Memory B cell (primary cell): ENCODE measurements around the gene EHD1.
A peak's percentile ranks its signal among the peaks of the same experiment; 100 is the strongest.

Source experiments
- ATAC-seq: fragments of 150-1000 bp; cut with Tn5 transposase; 2 replicates; pipeline ENCODE4 v1.10.0; 2021; ENCODE audit warnings: low read depth, mild to moderate bottlenecking, moderate library complexity
- DNase-seq, 2 donors: peaks; one replicate each; pipeline ENCODE4 v3.0.0; 2022; ENCODE audit warnings: low spot score in 2 of 2
- H3K27ac Mint-ChIP-seq: one replicate; pipeline ENCODE4 v1.8.0; 2022; ENCODE audit warnings: mild to moderate bottlenecking, moderate library complexity, mixed read lengths
- H3K27me3 Mint-ChIP-seq: one replicate; pipeline ENCODE4 v1.8.0; 2022; ENCODE audit warnings: mixed read lengths
- H3K36me3 Mint-ChIP-seq: one replicate; pipeline ENCODE4 v1.8.0; 2022; ENCODE audit warnings: mild to moderate bottlenecking, mixed read lengths
- H3K4me1 Mint-ChIP-seq: one replicate; pipeline ENCODE4 v1.8.0; 2022; ENCODE audit warnings: mixed read lengths
- H3K4me3 Mint-ChIP-seq: one replicate; pipeline ENCODE4 v1.8.0; 2022; ENCODE audit warnings: mild to moderate bottlenecking, moderate library complexity, mixed read lengths
- H3K9me3 Mint-ChIP-seq: one replicate; pipeline ENCODE4 v1.8.0; 2022; ENCODE audit warnings: mixed read lengths

EHD1 gene

DNA sequence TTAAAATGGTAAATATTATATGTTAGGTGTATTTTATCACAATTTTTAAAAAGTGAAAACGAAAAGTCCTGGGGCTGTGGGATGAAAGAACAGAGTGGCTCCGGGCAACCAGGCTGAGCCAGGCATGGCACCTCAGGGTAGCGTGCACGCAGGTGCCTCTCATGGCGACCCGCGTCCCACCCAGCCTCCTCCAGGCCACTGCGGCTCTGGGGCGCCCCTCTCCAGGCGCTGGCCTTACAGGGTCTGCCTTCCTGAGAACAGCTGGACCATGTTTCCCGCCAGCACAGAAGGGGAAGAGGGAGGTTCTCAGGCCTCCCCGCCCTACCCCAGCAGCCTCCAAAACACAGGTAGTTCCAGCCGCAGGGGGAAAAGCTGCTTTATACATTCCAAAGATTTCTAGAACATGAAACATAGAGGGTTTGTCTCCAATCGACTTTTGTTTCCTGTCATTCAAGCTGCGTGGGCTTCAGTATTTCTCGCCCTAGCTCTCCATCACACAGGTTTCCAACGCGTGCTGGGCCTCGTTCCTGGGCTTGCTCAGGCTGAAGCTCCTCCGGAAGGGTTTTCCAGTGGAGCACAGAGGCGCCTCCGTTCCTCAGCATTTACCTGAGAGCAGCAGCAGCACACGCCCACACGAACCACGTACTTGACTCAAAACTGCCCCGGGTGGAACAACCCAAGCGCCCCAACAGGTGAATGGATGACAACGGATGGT, 10.5 kb downstream of the EHD1 start:
- no peak for DNase-seq
- Mint-ChIP-seq H3K4me3 (peak overlapping the region; percentile 80), H3K36me3 (peaks cover 24% of the 10 kb centered on the region), H3K9me3 (peaks cover 2% of the 10 kb centered on the region), H3K4me1 (peaks cover 57% of the 10 kb centered on the region), H3K27me3 (no peaks in the 10 kb centered on the region), H3K27ac (peak overlapping the region; percentile 8)
- no peak for ATAC-seq

DNA sequence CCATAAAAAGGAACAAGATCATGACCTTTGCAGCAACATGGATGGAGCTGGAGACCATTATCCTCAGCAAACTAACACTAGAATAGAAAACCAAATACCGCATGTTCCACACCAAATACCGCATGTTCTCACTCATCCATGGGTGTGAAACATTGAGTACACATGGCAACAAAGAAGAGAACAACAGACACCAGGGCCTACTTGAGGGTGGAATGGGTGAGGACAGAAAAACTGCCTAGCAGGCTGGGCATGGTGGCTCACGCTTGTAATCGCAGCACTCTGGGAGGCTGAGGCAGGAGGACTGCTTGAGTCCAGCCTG, 12.3 kb downstream of the EHD1 start:
- no peaks in the 10 kb centered on the region for H3K27me3 Mint-ChIP-seq
- H3K27ac Mint-ChIP-seq, result peak overlapping the region; percentile 94
- no peak for ATAC-seq
- peaks cover 2% of the 10 kb centered on the region for H3K9me3 Mint-ChIP-seq
- DNase-seq, result no peak
- H3K36me3 Mint-ChIP-seq, result peaks cover 17% of the 10 kb centered on the region
- H3K4me3 Mint-ChIP-seq, result peak overlapping the region; percentile 75
- H3K4me1 Mint-ChIP-seq, result peaks cover 57% of the 10 kb centered on the region

DNA sequence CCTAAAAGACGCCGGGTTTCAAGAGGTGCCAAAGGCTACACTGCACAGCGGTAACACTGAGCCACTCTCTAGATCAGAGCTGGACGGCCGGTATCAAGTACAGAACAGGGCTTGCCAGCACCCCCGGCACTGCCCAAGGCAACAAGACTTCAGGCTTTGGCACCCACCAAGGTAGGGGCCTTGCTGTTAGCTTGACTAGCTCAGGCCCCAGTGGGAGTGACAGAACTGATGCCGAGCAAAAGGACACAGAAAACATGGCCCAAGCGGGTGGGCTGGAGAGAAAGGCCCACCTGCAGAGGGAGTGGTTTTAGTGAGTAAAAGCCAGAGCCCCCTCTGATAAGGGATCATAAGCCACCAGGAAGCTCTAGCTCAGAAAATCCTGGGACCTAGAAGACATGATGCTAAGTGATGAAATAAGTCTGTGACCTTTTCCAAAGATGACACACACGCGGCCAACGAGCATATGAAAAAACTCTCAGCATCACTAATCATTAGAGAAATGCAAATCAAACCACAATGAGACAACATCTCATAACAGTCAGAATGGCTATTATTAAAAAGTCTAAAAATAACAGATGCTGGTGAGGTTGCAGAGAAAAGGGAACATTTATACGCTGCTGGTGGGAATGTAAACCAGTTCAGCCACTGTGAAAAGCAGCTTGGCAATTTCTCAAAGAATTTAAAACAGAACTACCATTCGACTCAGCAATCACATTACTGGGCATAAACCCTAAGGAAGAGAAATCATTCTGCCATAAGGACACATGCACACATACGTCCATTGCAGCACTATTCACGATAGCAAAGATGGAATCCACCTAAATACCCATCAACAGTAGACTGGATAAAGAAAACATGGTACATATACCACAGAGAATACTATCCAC, 12.9 kb downstream of the EHD1 start:
- peaks cover 56% of the 10 kb centered on the region for H3K4me1 Mint-ChIP-seq
- ATAC-seq (peak; percentile 63), DNase-seq (no peak)
- H3K27ac Mint-ChIP-seq, result peak overlapping the region; percentile 94
- no peaks in the 10 kb centered on the region for H3K27me3 Mint-ChIP-seq
- peaks cover 17% of the 10 kb centered on the region for H3K36me3 Mint-ChIP-seq
- peaks cover 2% of the 10 kb centered on the region for H3K9me3 Mint-ChIP-seq
- H3K4me3 Mint-ChIP-seq, result peak overlapping the region; percentile 75

DNA sequence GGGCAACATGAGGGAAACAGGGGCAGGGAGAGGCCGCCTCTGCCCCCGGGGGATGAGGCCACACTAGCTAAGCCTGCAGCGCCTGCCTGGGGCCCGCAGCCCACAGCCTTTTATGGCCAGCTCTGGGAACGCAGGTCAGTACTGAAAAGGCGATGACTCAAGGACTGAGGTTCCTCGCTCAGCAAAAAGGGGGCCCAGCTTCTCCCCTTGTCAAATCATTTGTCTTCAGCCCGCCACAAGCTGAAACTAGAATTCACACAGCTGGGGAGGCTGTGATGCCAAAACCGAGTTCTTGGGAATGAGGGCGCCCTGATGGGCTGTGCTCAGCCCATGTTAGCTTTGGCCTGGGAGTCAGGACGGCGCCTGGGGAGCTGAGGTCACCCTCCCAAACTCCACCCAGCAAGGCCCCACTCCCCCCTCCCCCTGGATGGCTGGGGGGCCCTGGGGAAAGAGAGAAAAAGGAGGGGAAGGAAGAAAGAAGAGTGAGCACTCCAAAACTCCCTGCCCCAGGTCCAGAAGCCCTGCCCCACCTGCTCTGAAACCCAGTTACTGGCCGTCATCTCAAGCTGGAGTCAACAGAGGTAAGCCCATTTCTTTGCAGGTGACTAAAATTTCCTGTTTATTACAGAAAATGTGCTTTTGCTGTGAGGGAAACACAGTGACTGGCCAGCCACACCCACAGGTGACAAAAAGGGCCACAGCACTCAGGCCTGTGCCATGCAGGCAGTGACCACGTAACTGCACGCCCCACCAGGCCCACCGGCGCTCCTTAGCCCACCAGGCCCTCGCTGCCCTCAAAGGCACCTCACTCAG, 13.7 kb downstream of the EHD1 start:
- peak overlapping the region; percentile 94 for H3K27ac Mint-ChIP-seq
- H3K4me3 Mint-ChIP-seq, result peak overlapping the region; percentile 75
- peaks cover 19% of the 10 kb centered on the region for H3K36me3 Mint-ChIP-seq
- ATAC-seq (peak; percentile 21), DNase-seq (no peak)
- H3K27me3 Mint-ChIP-seq, result no peaks in the 10 kb centered on the region
- peaks cover 2% of the 10 kb centered on the region for H3K9me3 Mint-ChIP-seq
- H3K4me1 Mint-ChIP-seq, result peaks cover 60% of the 10 kb centered on the region

DNA sequence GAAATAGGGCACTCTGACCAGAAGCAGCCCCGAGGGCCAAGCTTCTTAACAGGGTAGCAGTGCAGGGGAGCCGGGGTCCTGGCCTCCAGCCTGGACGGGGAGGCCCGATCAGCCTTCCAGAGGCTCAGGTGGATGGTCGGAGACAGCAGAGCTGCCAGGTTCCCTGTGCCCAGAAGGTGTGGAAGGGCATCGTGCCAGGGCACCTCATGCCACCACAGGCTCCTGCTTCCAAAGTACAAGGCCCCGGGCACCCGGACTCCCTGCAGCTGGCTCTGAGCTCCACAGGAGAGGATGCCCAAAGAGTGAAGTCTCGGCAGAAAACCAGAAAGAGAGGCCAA, 14.3 kb downstream of the EHD1 start:
- Mint-ChIP-seq H3K27ac (peak overlapping the region; percentile 94), H3K4me3 (peak overlapping the region; percentile 63), H3K36me3 (peaks cover 19% of the 10 kb centered on the region), H3K27me3 (no peaks in the 10 kb centered on the region), H3K9me3 (peaks cover 2% of the 10 kb centered on the region), H3K4me1 (peaks cover 62% of the 10 kb centered on the region)
- no peak for ATAC-seq
- DNase-seq, result no peak

DNA sequence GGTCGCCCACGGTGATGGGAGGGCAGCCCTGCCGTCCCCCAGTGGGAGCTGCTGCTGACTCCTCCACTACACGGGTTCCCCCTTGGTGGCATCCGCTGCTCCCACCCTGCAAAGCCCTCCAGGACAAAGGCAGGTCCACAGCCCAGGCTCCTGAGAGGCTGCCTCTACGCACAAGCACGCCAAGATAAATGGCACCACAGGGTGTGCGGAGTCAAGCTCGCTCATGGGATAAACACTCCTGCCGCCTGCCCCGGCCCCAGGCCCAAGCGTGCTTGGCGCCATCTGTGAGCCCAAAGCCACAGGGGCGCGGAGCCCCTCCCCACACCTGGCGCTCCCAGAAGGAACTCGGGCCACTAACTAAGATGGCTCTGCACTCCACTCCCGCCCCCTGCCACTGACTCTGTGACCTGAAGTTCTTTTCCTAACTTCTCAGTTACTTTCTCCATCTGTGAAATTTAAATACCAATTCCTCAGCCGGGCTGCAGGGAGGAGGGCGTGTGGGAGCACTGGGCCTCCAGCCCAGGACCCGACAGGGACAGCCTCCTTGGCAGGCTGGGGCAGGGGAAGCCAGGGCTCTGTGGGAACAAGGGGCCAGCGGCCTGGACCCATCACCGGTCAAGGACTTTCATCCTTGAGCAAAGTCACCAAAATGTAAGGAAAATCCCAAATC, 14.9 kb downstream of the EHD1 start:
- Mint-ChIP-seq H3K9me3 (peaks cover 2% of the 10 kb centered on the region), H3K4me1 (peaks cover 62% of the 10 kb centered on the region), H3K27me3 (no peaks in the 10 kb centered on the region), H3K36me3 (peaks cover 18% of the 10 kb centered on the region), H3K4me3 (peak overlapping the region; percentile 63), H3K27ac (peak overlapping the region; percentile 94)
- DNase-seq (no peak), ATAC-seq (no peak)

DNA sequence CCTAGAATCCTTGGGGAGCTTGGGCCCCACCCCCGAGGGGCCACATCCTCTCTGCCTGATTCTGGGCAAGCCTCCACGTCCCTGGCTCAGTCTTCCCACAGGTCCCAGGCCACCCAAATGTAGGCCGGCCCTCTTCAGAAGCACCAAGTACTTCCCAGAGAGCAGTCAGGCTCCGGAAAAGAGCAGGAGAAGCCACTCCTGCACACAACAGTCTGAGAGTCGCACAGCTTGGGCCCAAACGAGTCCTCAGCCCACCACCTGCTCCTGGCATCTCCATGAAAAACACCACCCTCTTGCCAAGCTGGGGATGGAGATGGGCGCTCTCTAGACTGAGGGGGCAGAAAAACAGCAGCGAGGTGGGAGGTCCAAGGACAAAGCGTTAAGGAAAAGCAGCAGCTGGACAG, 15.4 kb downstream of the EHD1 start:
- peaks cover 13% of the 10 kb centered on the region for H3K36me3 Mint-ChIP-seq
- peak overlapping the region; percentile 60 for H3K27ac Mint-ChIP-seq
- peaks cover 57% of the 10 kb centered on the region for H3K4me1 Mint-ChIP-seq

DNA sequence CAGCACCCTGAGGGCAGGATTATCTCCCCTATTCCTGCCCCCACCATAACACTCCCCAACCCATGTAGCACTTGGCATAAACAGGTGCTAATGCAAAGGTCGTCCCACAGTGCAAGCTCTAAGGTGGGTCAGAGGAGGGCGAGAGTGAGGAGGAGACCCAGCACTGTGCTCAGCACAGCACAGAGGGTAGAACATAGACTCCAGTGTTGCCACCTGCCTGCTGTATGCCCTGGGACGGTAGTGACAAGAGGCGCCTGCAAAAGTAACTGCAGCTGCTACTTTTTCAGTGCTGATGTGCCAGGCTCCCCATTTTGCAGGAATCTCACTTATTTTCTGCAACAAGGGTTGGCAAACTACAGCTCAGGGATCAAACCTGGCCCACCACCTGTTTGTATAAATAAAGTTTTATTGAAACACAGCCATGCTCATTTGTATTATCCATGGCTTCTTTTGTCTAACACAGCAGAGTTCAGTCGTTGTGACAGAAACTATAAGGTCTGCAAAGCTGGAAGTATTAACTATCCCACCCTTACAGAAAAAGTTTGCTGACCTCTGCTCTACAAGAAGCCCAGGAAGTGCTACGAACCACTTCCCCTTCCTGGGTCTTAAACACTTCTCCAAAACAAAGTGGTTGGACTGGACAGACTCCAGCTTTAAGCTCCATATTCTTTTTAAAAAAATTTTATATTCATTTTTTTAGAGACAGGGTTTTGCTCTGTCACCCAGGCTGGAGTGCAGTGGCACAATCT, 17.0 kb downstream of the EHD1 start:
- peaks cover 2% of the 10 kb centered on the region for H3K9me3 Mint-ChIP-seq
- peak overlapping the region; percentile 53 for H3K27ac Mint-ChIP-seq
- peak overlapping the region; percentile 58 for H3K4me3 Mint-ChIP-seq
- H3K36me3 Mint-ChIP-seq, result peaks cover 10% of the 10 kb centered on the region
- H3K4me1 Mint-ChIP-seq, result peaks cover 58% of the 10 kb centered on the region
- ATAC-seq (no peak), DNase-seq (no peak)
- H3K27me3 Mint-ChIP-seq, result no peaks in the 10 kb centered on the region

More for the DNA sequence above, 15.4 kb downstream of the EHD1 start:
- no peaks in the 10 kb centered on the region for H3K27me3 Mint-ChIP-seq
- peaks cover 2% of the 10 kb centered on the region for H3K9me3 Mint-ChIP-seq
- ATAC-seq (no peak), DNase-seq (no peak)
- peak overlapping the region; percentile 46 for H3K4me3 Mint-ChIP-seq

DNA sequence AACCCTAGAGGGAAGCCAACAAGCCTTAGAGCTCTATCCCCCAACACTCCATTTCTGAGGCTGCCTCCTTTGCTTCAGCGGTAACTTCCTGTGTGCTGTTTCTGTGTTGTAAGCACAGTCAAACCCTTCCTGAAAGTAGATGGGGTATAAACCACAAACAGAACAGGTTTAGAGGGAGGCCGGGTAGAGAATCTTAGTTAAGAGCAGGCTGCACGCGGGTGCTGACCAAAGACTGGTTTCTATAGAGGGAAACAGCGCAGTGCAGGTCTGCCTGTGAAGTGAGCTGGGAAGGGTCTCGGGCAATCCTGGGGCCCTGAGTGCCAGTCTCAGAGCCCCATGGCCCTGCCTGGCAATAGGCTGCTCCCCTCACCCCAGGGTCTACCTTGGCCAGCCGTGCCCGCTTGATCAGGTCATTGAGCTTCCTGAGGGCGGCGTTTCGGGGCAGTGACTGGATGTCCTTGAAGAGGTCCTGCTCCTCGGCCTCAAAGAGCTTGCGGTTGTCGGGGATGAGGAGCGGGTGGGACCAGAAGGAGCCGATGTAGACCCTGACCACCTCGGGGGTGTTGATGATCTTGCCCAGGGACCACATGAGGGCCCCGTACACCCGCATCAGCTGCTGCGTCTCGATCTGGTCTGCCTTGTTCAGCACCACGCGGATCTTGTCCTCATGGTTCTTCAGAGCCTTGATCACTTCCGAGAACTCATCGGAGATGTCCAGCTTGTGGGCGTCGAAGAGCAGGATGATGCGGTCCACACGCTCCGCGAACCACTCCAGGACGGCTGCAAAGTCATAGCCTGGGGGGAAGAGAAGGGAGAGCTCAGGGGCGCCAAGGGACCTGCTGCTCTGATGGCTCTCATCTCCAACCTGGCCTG, 18.6 kb downstream of the EHD1 start:
- Mint-ChIP-seq H3K27me3 (no peaks in the 10 kb centered on the region), H3K36me3 (peaks cover 8% of the 10 kb centered on the region), H3K4me3 (peak overlapping the region; percentile 78), H3K27ac (peak overlapping the region; percentile 95), H3K9me3 (no peaks in the 10 kb centered on the region), H3K4me1 (peaks cover 62% of the 10 kb centered on the region)
- ATAC-seq, result peak; percentile 80
- DNase-seq, result no peak

DNA sequence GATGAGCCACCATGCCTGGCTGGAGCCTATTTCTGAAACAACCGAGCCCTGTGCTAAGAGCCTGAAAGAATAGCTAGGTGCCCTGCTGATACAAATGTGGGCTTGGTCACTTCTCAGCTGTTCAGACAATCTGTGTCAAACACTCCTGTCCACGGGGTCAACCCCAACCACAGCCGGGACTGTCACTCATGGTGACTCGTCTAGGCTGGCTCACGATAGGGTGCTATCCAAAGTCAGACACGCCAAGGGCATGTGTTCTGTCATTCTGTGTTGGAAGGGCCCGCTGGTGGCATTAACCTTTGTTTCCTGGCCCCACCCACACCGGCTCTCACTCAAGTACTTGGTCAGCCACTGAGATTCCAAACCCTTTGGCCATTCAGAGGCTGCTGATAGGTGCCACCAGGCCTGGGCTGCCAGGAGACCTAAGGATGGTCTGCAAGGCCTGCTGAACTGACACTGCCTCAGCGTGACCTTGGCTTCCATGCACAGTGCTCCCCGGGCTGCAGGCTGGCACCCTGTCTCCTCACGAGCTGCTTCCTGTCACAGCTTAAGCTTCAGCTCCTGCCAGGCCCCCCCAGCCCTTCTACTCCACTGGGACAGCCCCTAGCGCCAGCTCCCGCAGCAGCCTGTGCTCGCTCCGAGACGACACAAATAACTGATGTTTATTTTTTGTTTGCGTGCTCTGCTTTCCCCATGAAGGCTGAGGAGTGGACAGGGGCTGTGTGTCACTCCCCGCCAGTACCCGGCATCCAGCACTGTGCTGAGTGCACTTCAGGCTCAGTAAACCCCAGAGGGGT, 19.8 kb downstream of the EHD1 start:
- Mint-ChIP-seq H3K9me3 (no peaks in the 10 kb centered on the region), H3K4me1 (peaks cover 65% of the 10 kb centered on the region), H3K27ac (peak overlapping the region; percentile 95), H3K36me3 (peaks cover 11% of the 10 kb centered on the region), H3K27me3 (no peaks in the 10 kb centered on the region), H3K4me3 (peak overlapping the region; percentile 78)
- DNase-seq (no peak), ATAC-seq (peak; percentile 48)

DNA sequence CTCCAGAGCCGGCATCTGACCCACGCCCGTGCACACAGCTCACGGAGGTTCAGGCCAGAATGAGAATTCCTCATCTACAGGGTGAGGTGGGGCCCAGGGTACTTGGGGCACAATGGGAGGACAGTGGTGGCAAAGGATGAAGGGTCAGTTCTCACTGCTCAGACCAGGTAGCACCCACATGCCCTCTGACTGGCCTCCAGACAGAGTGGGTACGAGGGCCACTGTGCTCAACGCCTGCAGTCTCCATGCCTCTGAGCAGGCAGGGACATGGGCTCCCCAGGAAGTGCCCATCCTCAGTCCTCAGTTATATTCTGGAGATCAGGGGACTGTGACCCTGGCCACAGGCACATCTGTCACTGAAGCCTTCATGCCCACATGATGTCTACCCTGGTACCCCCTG, 20.9 kb downstream of the EHD1 start:
- Mint-ChIP-seq H3K36me3 (peaks cover 14% of the 10 kb centered on the region), H3K9me3 (no peaks in the 10 kb centered on the region), H3K4me3 (no peak overlapping the region), H3K4me1 (peaks cover 67% of the 10 kb centered on the region), H3K27me3 (no peaks in the 10 kb centered on the region), H3K27ac (no peak overlapping the region)
- no peak for DNase-seq
- ATAC-seq, result no peak
